ENCODE results near the gene SNX1. TPM values are rescaled to one million over a fixed set of nuclear protein-coding genes. Genes with fewer than 3 reads are reported as not detected.

Gene SNX1
- total RNA-seq, 3 donors from 2014 or later: 88.4 to 96.4 (median 93.6) TPM

- Mint-ChIP-seq H3K27me3 (ENCODE audit: low read depth) (peaks cover 11% of the 10 kb centered on the region), H3K4me3 (peak overlapping the region; percentile 63), H3K36me3 (ENCODE audit: insufficient read depth) (peaks cover 26% of the 10 kb centered on the region), H3K9me3 (no peaks in the 10 kb centered on the region), H3K4me1 (ENCODE audit: low read depth) (peaks cover 29% of the 10 kb centered on the region)
- ATAC-seq: peak; percentile 89
- peak; percentile 93 for DNase-seq
These were observed 57.9 kb downstream of the SNX1 start for GRCh38 chr15:64153480-64154367.

- H3K4me3 Mint-ChIP-seq: no peak overlapping the region
- no peak for ATAC-seq
- H3K4me1 Mint-ChIP-seq (ENCODE audit: low read depth): peaks cover 30% of the 10 kb centered on the region
- no peaks in the 10 kb centered on the region for H3K9me3 Mint-ChIP-seq
- no peak for DNase-seq
- peaks cover 40% of the 10 kb centered on the region for H3K36me3 Mint-ChIP-seq (ENCODE audit: insufficient read depth)
- H3K27me3 Mint-ChIP-seq (ENCODE audit: low read depth): peaks cover 9% of the 10 kb centered on the region
These were observed 60.2 kb downstream of the SNX1 start for GRCh38 chr15:64155802-64156651.

GRCh38 chr15:64156652-64157331 is 61.0 kb downstream of the SNX1 start:
- no peak for DNase-seq
- H3K4me3 Mint-ChIP-seq: no peak overlapping the region
- H3K36me3 Mint-ChIP-seq (ENCODE audit: insufficient read depth): peaks cover 41% of the 10 kb centered on the region
- no peak for ATAC-seq
- H3K4me1 Mint-ChIP-seq (ENCODE audit: low read depth): peaks cover 33% of the 10 kb centered on the region
- H3K9me3 Mint-ChIP-seq: no peaks in the 10 kb centered on the region
- H3K27me3 Mint-ChIP-seq (ENCODE audit: low read depth): peaks cover 8% of the 10 kb centered on the region

- ATAC-seq (no peak), DNase-seq (no peak)
- no peak overlapping the region for H3K4me3 Mint-ChIP-seq
- H3K4me1 Mint-ChIP-seq (ENCODE audit: low read depth): peaks cover 37% of the 10 kb centered on the region
- H3K36me3 Mint-ChIP-seq (ENCODE audit: insufficient read depth): peaks cover 46% of the 10 kb centered on the region
- peaks cover 4% of the 10 kb centered on the region for H3K27me3 Mint-ChIP-seq (ENCODE audit: low read depth)
- no peaks in the 10 kb centered on the region for H3K9me3 Mint-ChIP-seq
These were observed 61.9 kb downstream of the SNX1 start for GRCh38 chr15:64157599-64158125.

- Mint-ChIP-seq H3K4me1 (ENCODE audit: low read depth) (peaks cover 38% of the 10 kb centered on the region), H3K36me3 (ENCODE audit: insufficient read depth) (peaks cover 46% of the 10 kb centered on the region), H3K9me3 (no peaks in the 10 kb centered on the region), H3K27me3 (ENCODE audit: low read depth) (no peaks in the 10 kb centered on the region), H3K4me3 (peak overlapping the region; percentile 14)
- DNase-seq (no peak), ATAC-seq (no peak)
These were observed 62.8 kb downstream of the SNX1 start for GRCh38 chr15:64158363-64159134.

GRCh38 chr15:64161688-64162477 is 66.1 kb downstream of the SNX1 start:
- DNase-seq (no peak), ATAC-seq (no peak)
- H3K9me3 Mint-ChIP-seq: no peaks in the 10 kb centered on the region
- H3K27me3 Mint-ChIP-seq (ENCODE audit: low read depth): no peaks in the 10 kb centered on the region
- H3K4me3 Mint-ChIP-seq: peak overlapping the region; percentile 93
- H3K36me3 Mint-ChIP-seq (ENCODE audit: insufficient read depth): peaks cover 34% of the 10 kb centered on the region
- peaks cover 45% of the 10 kb centered on the region for H3K4me1 Mint-ChIP-seq (ENCODE audit: low read depth)

GRCh38 chr15:64162478-64162868 is 66.7 kb downstream of the SNX1 start:
- Mint-ChIP-seq H3K4me3 (peak overlapping the region; percentile 93), H3K4me1 (ENCODE audit: low read depth) (peaks cover 48% of the 10 kb centered on the region), H3K27me3 (ENCODE audit: low read depth) (no peaks in the 10 kb centered on the region), H3K9me3 (no peaks in the 10 kb centered on the region), H3K36me3 (ENCODE audit: insufficient read depth) (peaks cover 29% of the 10 kb centered on the region)
- ATAC-seq (peak; percentile 11 to 14), DNase-seq (no peak)

GRCh38 chr15:64162869-64163658 is 67.3 kb downstream of the SNX1 start, which contains the start of gene PPIB:
Gene PPIB, minus strand, starts transcription at chr15:64163022. Its CDS starts 36 bp downstream, at chr15:64162986.
- Mint-ChIP-seq H3K36me3 (ENCODE audit: insufficient read depth) (peaks cover 24% of the 10 kb centered on the region), H3K27me3 (ENCODE audit: low read depth) (no peaks in the 10 kb centered on the region), H3K4me3 (peak within 1 kb of the TSS; percentile 93), H3K4me1 (ENCODE audit: low read depth) (peaks cover 45% of the 10 kb centered on the region), H3K9me3 (no peaks in the 10 kb centered on the region)
- DNase-seq (peak; percentile 95), ATAC-seq (peak; percentile 95)

- ATAC-seq: no peak
- no peak for DNase-seq
- H3K36me3 Mint-ChIP-seq (ENCODE audit: insufficient read depth): peaks cover 19% of the 10 kb centered on the region
These were observed 68.0 kb downstream of the SNX1 start for GRCh38 chr15:64163659-64164362.

GRCh38 chr15:64164436-64164835 is 68.7 kb downstream of the SNX1 start:
- ATAC-seq: no peak
- Mint-ChIP-seq H3K4me1 (ENCODE audit: low read depth) (peaks cover 34% of the 10 kb centered on the region), H3K4me3 (no peak overlapping the region)

More at GRCh38 chr15:64163659-64164362, 68.0 kb downstream of the SNX1 start:
- Mint-ChIP-seq H3K9me3 (no peaks in the 10 kb centered on the region), H3K27me3 (ENCODE audit: low read depth) (no peaks in the 10 kb centered on the region), H3K4me3 (peak overlapping the region; percentile 81), H3K4me1 (ENCODE audit: low read depth) (peaks cover 37% of the 10 kb centered on the region)

GRCh38 chr15:64166102-64166890 is 70.5 kb downstream of the SNX1 start:
- Mint-ChIP-seq H3K36me3 (ENCODE audit: insufficient read depth) (peaks cover 15% of the 10 kb centered on the region), H3K4me3 (no peak overlapping the region), H3K9me3 (no peaks in the 10 kb centered on the region), H3K27me3 (ENCODE audit: low read depth) (no peaks in the 10 kb centered on the region), H3K4me1 (ENCODE audit: low read depth) (peaks cover 24% of the 10 kb centered on the region)
- DNase-seq (no peak), ATAC-seq (no peak)

More at GRCh38 chr15:64164436-64164835, 68.7 kb downstream of the SNX1 start:
- H3K36me3 Mint-ChIP-seq (ENCODE audit: insufficient read depth): peaks cover 16% of the 10 kb centered on the region
- no peaks in the 10 kb centered on the region for H3K27me3 Mint-ChIP-seq (ENCODE audit: low read depth)
- no peak for DNase-seq
- H3K9me3 Mint-ChIP-seq: no peaks in the 10 kb centered on the region
